ENCODE measurements around the gene CARD8.

Gene CARD8

GRCh38 chr19:48203794-48204628 lies 51.7 kb downstream of the CARD8 start:
- peak; percentile 97 to 98 for DNase-seq

GRCh38 chr19:48203222-48203793 lies 52.4 kb downstream of the CARD8 start:
- peak in 1 of 2 experiments; percentile 28 for DNase-seq

GRCh38 chr19:48196933-48197665 lies 58.6 kb downstream of the CARD8 start:
- no peak for DNase-seq

GRCh38 chr19:48196321-48196763 lies 59.4 kb downstream of the CARD8 start:
- no peak for DNase-seq

- no peak for DNase-seq
Observed at GRCh38 chr19:48194844-48195830, 60.6 kb downstream of the CARD8 start.

- peak in 1 of 2 experiments; percentile 19 for DNase-seq
Observed at GRCh38 chr19:48194041-48194843, 61.5 kb downstream of the CARD8 start.

- DNase-seq: no peak
Observed at GRCh38 chr19:48192750-48193149, 63.0 kb downstream of the CARD8 start.

GRCh38 chr19:48190885-48191284 lies 64.8 kb downstream of the CARD8 start:
- DNase-seq: no peak

- DNase-seq: no peak
Observed at GRCh38 chr19:48190288-48190884, 65.3 kb downstream of the CARD8 start.

GRCh38 chr19:48186541-48186991 lies 69.1 kb downstream of the CARD8 start:
- no peak for DNase-seq

GRCh38 chr19:48186015-48186414 lies 69.7 kb downstream of the CARD8 start:
- no peak for DNase-seq

- DNase-seq: no peak
Observed at GRCh38 chr19:48183356-48183755, 72.4 kb downstream of the CARD8 start.

GRCh38 chr19:48182434-48182833 lies 73.3 kb downstream of the CARD8 start:
- DNase-seq: no peak

- DNase-seq: no peak
Observed at GRCh38 chr19:48181505-48181904, 74.2 kb downstream of the CARD8 start.

- DNase-seq: no peak
Observed at GRCh38 chr19:48176226-48176625, 79.5 kb downstream of the CARD8 start.

- peak; percentile 40 to 59 for DNase-seq
Observed at GRCh38 chr19:48175578-48175977, 80.1 kb downstream of the CARD8 start.

- no peak for DNase-seq
Observed at GRCh38 chr19:48174445-48175030, 81.2 kb downstream of the CARD8 start.

GRCh38 chr19:48171710-48172109 lies 84.0 kb downstream of the CARD8 start:
- DNase-seq: no peak

GRCh38 chr19:48170817-48171347 lies 84.8 kb downstream of the CARD8 start:
- DNase-seq: no peak
